ENCODE data around the gene CAMSAP1.

The CAMSAP1 gene

DNA sequence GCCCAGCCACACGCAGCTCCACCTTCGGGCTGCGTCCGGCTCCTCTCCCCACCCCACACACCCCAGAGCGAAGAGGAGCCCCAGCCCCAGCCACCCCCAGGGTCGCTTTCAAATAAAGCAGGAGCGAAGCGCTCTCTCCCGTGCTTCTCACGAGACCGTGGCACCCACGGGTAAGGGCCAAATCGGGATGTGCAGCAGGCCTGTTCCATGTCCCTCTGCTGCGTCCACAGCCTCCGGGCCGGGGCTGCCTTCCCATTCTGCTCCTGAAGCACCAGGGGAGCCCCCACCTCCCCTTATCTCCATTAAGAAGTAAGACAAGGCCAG is 145.5 kb downstream of the CAMSAP1 start:
- TF ChIP-seq KLF7 (tag by site-specific recombination; IDR thresholded peaks at IDR 0.05; ENCODE audit: borderline replicate concordance) (no peak), ZNF521 (tag by site-specific recombination; IDR thresholded peaks at IDR 0.05) (no peak)
- Histone ChIP-seq H3K4me1 (ENCODE audit: control insufficient read depth, insufficient read depth, low read length) (no peaks in the 10 kb centered on the region), H3K36me3 (ENCODE audit: control insufficient read depth in 2 of 2, insufficient read depth in 1 of 2, low read length in 2 of 2) (no peaks in the 10 kb centered on the region), H3K9me3 (ENCODE audit: control insufficient read depth, insufficient read depth, low read depth, low read length) (no peaks in the 10 kb centered on the region), H3K4me3 (ENCODE audit: low read depth, low read length) (no peak overlapping the region), H3K27ac (ENCODE audit: extremely low read depth, low read depth, low read length) (no peak overlapping the region)
- ChIA-PET CTCF (interaction anchor here (1.2 kb wide), 1 partner anchor 35 kb away, joined by 4 read pairs; no protein-coding TSS in a partner anchor), POLR2A (no interaction called here)

DNA sequence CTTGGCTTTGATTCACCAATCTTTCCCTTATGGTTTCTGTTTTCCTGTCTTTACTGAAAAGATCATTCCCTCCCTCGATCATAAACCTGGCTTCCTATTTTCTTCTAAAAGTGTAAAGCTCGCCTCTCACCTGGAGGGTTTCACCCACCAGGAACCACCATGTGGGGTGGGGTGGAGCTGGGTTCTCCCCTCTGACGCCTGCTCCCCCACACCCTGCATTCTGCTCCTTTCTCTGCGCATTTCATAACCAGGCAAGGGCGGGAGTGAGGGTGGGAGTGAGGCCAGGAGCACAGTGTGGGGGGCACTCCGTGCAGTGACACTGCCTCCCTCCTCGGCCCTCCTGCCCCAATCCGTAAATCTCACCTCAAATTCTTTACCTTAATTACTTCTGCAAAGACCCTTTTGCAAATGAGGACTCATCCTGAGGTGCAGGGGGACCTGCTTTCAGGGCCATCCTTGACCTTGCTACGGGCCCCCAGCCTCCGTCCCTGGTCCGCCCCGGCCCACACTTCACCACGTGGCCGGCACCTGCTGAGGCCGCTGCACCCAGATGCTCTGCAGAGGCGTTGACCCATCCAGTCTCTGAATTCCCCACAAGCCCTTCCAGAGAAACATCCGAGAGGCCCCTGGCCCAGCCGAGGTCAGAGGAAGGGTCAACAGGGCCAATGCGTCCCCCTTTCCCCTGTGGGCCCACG is 146.0 kb downstream of the CAMSAP1 start:
- no peak overlapping the region for H3K4me3 ChIP-seq (ENCODE audit: low read depth, low read length)
- ChIA-PET CTCF (interaction anchor here (0.7 kb wide), 1 partner anchor 164 kb away, joined by 3 read pairs; no protein-coding TSS in a partner anchor), POLR2A (no interaction called here)
- no peak overlapping the region for H3K27ac ChIP-seq (ENCODE audit: extremely low read depth, low read depth, low read length)
- TF ChIP-seq ZNF623 (tag by site-specific recombination; IDR thresholded peaks at IDR 0.05), result no peak
- no peaks in the 10 kb centered on the region for H3K36me3 ChIP-seq (ENCODE audit: control insufficient read depth in 2 of 2, insufficient read depth in 1 of 2, low read length in 2 of 2)
- no peaks in the 10 kb centered on the region for H3K4me1 ChIP-seq (ENCODE audit: control insufficient read depth, insufficient read depth, low read length)
- no peaks in the 10 kb centered on the region for H3K9me3 ChIP-seq (ENCODE audit: control insufficient read depth, insufficient read depth, low read depth, low read length)

DNA sequence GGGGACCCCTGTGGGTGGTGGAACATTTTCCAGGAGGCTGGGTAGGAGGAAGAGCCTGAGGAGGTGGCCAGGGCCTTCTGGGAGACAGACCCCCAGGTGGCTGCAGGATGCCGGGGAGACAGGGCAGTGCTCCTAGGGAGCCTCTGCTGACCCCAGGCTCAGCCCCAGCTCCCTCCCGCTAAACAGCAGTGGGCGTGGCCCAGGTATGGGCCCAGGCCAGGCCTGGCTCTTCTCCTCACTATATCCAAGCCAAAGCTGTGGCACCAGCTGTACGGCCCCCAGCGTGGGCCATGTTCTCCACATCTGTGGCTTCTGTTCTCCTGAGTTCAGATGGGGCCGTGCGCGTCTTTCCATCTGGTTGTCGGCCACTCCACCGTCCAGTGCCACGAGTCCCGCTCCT is 146.9 kb downstream of the CAMSAP1 start:
- Histone ChIP-seq H3K4me3 (ENCODE audit: low read depth, low read length) (no peak overlapping the region), H3K9me3 (ENCODE audit: control insufficient read depth, insufficient read depth, low read depth, low read length) (no peaks in the 10 kb centered on the region), H3K36me3 (ENCODE audit: control insufficient read depth in 2 of 2, insufficient read depth in 1 of 2, low read length in 2 of 2) (no peaks in the 10 kb centered on the region), H3K27ac (ENCODE audit: extremely low read depth, low read depth, low read length) (no peak overlapping the region), H3K4me1 (ENCODE audit: control insufficient read depth, insufficient read depth, low read length) (no peaks in the 10 kb centered on the region)
- ChIA-PET CTCF (no interaction called here), POLR2A (no interaction called here)
- TF ChIP-seq ZNF354C (tag by site-specific recombination; IDR thresholded peaks at IDR 0.05; ENCODE audit: borderline replicate concordance, low read depth), result no peak
- no peak for TF ChIP-seq ZNF169 (tag by site-specific recombination; IDR thresholded peaks at IDR 0.05)
- no peak for TF ChIP-seq ZNF624 (tag by site-specific recombination; IDR thresholded peaks at IDR 0.05)
- TF ChIP-seq SP2 (tag by site-specific recombination; IDR thresholded peaks at IDR 0.05), result no peak
- no peak for TF ChIP-seq KLF7 (tag by site-specific recombination; IDR thresholded peaks at IDR 0.05; ENCODE audit: borderline replicate concordance)
- no peak for TF ChIP-seq ZNF514 (tag by site-specific recombination; IDR thresholded peaks at IDR 0.05)
- TF ChIP-seq, protein P1, sequence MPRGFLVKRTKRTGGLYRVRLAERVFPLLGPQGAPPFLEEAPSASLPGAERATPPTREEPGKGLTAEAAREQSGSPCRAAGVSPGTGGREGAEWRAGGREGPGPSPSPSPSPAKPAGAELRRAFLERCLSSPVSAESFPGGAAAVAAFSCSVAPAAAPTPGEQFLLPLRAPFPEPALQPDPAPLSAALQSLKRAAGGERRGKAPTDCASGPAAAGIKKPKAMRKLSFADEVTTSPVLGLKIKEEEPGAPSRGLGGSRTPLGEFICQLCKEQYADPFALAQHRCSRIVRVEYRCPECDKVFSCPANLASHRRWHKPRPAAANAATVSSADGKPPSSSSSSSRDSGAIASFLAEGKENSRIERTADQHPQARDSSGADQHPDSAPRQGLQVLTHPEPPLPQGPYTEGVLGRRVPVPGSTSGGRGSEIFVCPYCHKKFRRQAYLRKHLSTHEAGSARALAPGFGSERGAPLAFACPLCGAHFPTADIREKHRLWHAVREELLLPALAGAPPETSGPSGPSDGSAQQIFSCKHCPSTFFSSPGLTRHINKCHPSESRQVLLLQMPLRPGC (tag by site-specific recombination; IDR thresholded peaks at IDR 0.05), result no peak
- TF ChIP-seq, protein P2, sequence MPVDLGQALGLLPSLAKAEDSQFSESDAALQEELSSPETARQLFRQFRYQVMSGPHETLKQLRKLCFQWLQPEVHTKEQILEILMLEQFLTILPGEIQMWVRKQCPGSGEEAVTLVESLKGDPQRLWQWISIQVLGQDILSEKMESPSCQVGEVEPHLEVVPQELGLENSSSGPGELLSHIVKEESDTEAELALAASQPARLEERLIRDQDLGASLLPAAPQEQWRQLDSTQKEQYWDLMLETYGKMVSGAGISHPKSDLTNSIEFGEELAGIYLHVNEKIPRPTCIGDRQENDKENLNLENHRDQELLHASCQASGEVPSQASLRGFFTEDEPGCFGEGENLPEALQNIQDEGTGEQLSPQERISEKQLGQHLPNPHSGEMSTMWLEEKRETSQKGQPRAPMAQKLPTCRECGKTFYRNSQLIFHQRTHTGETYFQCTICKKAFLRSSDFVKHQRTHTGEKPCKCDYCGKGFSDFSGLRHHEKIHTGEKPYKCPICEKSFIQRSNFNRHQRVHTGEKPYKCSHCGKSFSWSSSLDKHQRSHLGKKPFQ (tag by site-specific recombination; IDR thresholded peaks at IDR 0.05), result no peak
- TF ChIP-seq, protein P3, sequence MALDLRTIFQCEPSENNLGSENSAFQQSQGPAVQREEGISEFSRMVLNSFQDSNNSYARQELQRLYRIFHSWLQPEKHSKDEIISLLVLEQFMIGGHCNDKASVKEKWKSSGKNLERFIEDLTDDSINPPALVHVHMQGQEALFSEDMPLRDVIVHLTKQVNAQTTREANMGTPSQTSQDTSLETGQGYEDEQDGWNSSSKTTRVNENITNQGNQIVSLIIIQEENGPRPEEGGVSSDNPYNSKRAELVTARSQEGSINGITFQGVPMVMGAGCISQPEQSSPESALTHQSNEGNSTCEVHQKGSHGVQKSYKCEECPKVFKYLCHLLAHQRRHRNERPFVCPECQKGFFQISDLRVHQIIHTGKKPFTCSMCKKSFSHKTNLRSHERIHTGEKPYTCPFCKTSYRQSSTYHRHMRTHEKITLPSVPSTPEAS (tag by site-specific recombination; IDR thresholded peaks at IDR 0.05), result no peak
- TF ChIP-seq, protein P4, sequence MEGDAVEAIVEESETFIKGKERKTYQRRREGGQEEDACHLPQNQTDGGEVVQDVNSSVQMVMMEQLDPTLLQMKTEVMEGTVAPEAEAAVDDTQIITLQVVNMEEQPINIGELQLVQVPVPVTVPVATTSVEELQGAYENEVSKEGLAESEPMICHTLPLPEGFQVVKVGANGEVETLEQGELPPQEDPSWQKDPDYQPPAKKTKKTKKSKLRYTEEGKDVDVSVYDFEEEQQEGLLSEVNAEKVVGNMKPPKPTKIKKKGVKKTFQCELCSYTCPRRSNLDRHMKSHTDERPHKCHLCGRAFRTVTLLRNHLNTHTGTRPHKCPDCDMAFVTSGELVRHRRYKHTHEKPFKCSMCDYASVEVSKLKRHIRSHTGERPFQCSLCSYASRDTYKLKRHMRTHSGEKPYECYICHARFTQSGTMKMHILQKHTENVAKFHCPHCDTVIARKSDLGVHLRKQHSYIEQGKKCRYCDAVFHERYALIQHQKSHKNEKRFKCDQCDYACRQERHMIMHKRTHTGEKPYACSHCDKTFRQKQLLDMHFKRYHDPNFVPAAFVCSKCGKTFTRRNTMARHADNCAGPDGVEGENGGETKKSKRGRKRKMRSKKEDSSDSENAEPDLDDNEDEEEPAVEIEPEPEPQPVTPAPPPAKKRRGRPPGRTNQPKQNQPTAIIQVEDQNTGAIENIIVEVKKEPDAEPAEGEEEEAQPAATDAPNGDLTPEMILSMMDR (tag by site-specific recombination; IDR thresholded peaks at IDR 0.05), result no peak
- TF ChIP-seq, protein P5, sequence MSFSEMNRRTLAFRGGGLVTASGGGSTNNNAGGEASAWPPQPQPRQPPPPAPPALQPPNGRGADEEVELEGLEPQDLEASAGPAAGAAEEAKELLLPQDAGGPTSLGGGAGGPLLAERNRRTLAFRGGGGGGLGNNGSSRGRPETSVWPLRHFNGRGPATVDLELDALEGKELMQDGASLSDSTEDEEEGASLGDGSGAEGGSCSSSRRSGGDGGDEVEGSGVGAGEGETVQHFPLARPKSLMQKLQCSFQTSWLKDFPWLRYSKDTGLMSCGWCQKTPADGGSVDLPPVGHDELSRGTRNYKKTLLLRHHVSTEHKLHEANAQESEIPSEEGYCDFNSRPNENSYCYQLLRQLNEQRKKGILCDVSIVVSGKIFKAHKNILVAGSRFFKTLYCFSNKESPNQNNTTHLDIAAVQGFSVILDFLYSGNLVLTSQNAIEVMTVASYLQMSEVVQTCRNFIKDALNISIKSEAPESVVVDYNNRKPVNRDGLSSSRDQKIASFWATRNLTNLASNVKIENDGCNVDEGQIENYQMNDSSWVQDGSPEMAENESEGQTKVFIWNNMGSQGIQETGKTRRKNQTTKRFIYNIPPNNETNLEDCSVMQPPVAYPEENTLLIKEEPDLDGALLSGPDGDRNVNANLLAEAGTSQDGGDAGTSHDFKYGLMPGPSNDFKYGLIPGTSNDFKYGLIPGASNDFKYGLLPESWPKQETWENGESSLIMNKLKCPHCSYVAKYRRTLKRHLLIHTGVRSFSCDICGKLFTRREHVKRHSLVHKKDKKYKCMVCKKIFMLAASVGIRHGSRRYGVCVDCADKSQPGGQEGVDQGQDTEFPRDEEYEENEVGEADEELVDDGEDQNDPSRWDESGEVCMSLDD (tag by site-specific recombination; IDR thresholded peaks at IDR 0.05), result no peak
- no peak for TF ChIP-seq ZNF292 (tag by site-specific recombination; IDR thresholded peaks at IDR 0.05; ENCODE audit: borderline replicate concordance, low read depth)
- no peak for TF ChIP-seq ZNF324 (tag by site-specific recombination; IDR thresholded peaks at IDR 0.05)
- TF ChIP-seq SETDB1 (IDR thresholded peaks at IDR 0.05; ENCODE audit: insufficient read length, low read length), result no peak
- no peak for TF ChIP-seq ZNF664 (tag by site-specific recombination; IDR thresholded peaks at IDR 0.05)
